ENCODE results near the gene USP20.
"Not testable (repeated sequence)": the region's sequence is repeated elsewhere in the genome, so short reads cannot be mapped to it uniquely, and the experiment has no call there.

USP20 gene

GRCh38 chr9:129890718-129891299, 55.6 kb downstream of the USP20 start:
- DNase-seq (ENCODE audit: low read depth in 2 of 2) = not testable (repeated sequence)

DNA sequence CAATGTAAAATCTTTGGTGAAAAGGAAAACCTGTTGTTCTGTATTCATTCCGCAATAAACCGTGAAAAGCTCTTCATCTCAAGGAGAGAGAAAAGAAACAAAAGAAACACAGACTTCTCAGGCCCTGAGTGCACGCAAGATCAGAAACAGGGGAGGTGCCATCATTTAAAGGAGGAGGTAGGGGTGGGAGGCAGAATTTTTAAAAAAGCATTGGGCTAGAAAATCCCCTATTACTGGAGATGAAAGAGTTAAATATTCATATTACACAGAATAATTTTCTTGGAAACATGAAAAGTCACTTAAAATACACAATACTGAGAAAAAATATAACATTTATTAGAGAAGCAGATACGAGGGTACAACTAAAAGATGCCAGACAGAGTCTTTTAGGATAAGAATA, 56.3 kb downstream of the USP20 start:
- DNase-seq (ENCODE audit: low read depth in 2 of 2) = no peak

DNA sequence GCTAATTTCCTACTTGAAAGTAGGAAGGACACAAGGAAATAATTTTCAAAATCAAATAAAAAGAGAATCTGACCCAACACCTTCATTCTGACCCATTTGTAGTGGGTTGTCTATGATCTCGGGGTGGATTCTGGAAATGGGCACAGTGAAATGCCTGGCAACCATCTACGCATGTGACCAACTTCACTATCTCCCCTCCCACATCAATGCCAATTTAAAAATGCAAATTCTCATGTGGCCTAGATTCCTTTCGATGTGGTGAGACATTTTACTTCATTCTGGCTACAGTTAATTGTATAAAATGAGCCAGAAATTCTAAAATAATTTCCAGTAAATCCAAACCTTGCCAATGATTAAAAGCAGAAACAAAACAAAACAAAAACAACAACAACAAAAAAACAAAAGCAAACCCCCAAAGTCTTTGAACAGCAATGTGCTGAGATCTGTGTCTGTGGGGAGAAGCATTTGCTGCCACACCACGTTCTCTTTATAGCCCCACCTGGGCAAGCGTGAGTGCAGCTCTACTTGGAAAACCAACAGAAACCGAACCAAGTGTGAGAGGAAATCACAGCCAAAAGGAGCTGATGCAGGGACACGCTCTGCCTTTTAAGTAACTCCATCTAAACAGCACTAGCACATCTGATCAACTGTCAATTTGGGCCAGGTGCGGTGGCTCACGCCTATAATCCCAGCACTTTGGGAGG, 59.0 kb downstream of the USP20 start:
- no peak for DNase-seq (ENCODE audit: low read depth in 2 of 2)

- DNase-seq (ENCODE audit: low read depth in 2 of 2) = no peak
Observed at GRCh38 chr9:129895376-129896268, 60.4 kb downstream of the USP20 start.

DNA sequence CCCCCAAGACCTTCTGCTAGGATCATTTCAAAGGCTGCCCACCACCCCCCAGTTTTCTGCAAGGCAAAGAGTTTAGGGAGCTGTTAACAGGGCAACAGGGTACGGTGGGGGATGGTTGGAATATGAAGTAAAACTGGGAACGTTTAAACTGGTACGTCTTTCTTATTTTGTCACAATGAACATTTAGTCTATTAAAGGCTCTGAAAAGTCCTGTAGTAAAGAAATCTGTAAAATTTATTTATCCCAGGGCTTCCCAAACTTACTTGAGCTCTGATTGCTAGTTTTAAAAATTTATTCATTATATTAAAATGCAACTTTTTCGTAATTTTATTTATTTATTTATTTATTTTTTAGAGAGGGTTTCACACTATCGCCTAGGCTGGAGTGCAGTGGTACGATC, 62.0 kb downstream of the USP20 start:
- DNase-seq (ENCODE audit: low read depth in 2 of 2) = no peak

GRCh38 chr9:129898185-129898584, 62.9 kb downstream of the USP20 start:
- no peak for DNase-seq (ENCODE audit: low read depth in 2 of 2)

GRCh38 chr9:129899620-129900019, 64.4 kb downstream of the USP20 start:
- no peak for DNase-seq (ENCODE audit: low read depth in 2 of 2)

- DNase-seq (ENCODE audit: low read depth in 2 of 2) = no peak
Observed at GRCh38 chr9:129900263-129901027, 65.2 kb downstream of the USP20 start.

GRCh38 chr9:129901993-129902739, 66.9 kb downstream of the USP20 start:
- no peak for DNase-seq (ENCODE audit: low read depth in 2 of 2)

GRCh38 chr9:129902740-129903134, 67.5 kb downstream of the USP20 start:
- DNase-seq (ENCODE audit: low read depth in 2 of 2) = no peak

GRCh38 chr9:129904734-129905133, 69.5 kb downstream of the USP20 start:
- no peak for DNase-seq (ENCODE audit: low read depth in 2 of 2)

- DNase-seq (ENCODE audit: low read depth in 2 of 2) = no peak
Observed at GRCh38 chr9:129906298-129906697, 71.0 kb downstream of the USP20 start.

GRCh38 chr9:129907201-129907600, 71.9 kb downstream of the USP20 start:
- DNase-seq (ENCODE audit: low read depth in 2 of 2) = no peak

GRCh38 chr9:129908906-129909305, 73.6 kb downstream of the USP20 start:
- DNase-seq (ENCODE audit: low read depth in 2 of 2) = no peak

GRCh38 chr9:129909851-129910250, 74.6 kb downstream of the USP20 start:
- DNase-seq (ENCODE audit: low read depth in 2 of 2) = no peak

DNA sequence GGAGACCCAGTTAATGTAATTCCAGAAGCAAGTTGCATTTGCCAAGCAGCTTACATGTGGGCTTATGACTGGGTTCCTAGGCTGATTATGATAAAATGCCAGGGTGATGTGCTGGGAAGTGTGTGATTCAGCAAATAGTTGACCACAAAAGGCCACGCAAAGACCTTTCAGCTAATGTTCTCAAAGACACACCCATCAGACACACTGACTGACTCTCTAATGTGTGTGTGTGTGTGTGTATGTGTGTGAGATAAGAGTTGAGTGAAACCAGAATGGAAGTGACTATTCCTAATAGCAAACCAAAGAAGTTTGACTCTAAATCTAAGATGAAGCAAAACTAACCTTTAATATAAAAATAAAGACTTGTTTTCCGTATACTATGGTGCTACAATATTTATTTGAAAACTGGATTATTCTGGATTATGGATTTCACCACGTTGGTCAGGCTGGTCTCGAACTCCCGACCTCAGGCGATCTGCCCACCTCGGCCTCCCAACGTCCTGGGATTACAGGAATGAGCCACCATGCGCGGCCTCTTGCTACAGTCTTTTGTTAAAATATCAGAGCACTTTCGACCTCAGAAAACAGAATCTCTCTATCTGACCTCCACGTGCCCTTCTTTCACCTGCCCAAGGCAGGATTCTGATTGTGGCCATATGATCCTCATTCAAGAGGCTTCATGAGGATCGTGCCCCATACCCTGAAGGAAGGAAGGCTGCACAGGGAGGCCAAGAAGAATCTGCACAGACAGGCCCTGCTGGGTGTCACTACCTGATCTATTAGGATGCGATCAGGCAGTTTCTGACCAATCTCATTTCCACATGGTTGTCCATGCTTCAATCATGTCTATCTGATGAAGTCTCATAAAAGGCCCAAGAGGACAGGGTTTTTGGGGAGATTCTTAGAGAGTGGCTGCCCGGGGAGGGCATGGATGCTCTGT, 75.6 kb downstream of the USP20 start:
- no peak for DNase-seq (ENCODE audit: low read depth in 2 of 2)

DNA sequence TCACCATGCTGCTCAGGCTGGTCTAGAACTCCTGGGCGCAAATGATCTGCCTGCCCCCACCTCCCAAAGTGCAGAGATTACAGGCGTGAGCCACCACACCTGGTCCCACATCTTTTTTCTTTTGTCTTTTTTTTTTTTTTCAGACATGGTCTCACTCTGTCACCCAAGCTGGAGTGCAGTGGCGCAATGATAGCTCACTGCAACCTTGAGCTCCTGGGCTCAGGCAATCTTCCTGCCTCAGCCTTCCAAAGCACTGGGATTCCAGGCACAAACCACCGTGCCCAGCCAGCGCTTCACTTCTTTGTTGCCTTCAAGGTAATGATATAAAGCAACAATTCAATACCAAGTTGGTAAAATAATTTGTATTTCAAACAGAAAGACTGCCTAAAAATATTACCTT, 78.8 kb downstream of the USP20 start:
- no peak for DNase-seq (ENCODE audit: low read depth in 2 of 2)

DNA sequence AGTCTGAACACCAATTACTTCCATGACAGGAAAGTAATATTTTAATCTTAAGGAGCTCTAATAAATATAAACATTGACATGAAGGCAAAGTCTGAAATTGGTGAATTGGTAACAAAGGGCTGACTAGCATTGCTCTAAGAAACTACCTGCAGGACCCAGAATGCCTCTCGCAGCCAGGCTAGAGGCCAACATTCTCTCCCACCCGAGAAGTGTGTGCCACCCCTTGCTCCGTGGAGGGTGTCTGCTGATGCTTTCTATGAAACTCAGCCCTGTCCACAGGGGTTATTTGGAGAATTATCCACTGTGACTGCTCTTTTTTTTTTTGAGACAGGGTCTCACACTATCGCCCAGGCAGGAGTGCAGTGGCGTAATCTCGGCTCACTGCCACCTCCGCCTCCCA, 81.4 kb downstream of the USP20 start:
- no peak for DNase-seq (ENCODE audit: low read depth in 2 of 2)

GRCh38 chr9:129918296-129918950, 83.2 kb downstream of the USP20 start:
- DNase-seq (ENCODE audit: low read depth in 2 of 2) = no peak

GRCh38 chr9:129919277-129919676, 84.0 kb downstream of the USP20 start:
- no peak for DNase-seq (ENCODE audit: low read depth in 2 of 2)

Data from stimulated activated CD8-positive, alpha-beta memory T cell treated with anti-CD3 and anti-CD28 coated beads, Interleukin-7, amount 100 ng/mL, for 4 hours (primary cell).